HL-60/S4 treated with retinoic acid at 250 ng/mL for 4 days and 3 days (cell line): ENCODE measurements around the gene EFCAB6.

Experiments used
- in situ Hi-C: fragments of 300-500 bp; cut with MboI; formaldehyde crosslinking; loops from 2 replicates; pipeline ENCODE4 v1.7.0; 2022; ENCODE audit warnings: low sequenced_read_pairs

Gene EFCAB6

GRCh38 chr22:43830931-43831560 lies 18.9 kb upstream of the EFCAB6 start:
- in situ Hi-C loops: no loop called here

GRCh38 chr22:43829904-43830851 lies 18.1 kb upstream of the EFCAB6 start:
- in situ Hi-C loops: no loop called here

- in situ Hi-C loops: no loop called here
Observed at GRCh38 chr22:43828998-43829782, 17.1 kb upstream of the EFCAB6 start.

GRCh38 chr22:43828725-43828997 lies 16.6 kb upstream of the EFCAB6 start:
- in situ Hi-C loops: no loop called here

DNA sequence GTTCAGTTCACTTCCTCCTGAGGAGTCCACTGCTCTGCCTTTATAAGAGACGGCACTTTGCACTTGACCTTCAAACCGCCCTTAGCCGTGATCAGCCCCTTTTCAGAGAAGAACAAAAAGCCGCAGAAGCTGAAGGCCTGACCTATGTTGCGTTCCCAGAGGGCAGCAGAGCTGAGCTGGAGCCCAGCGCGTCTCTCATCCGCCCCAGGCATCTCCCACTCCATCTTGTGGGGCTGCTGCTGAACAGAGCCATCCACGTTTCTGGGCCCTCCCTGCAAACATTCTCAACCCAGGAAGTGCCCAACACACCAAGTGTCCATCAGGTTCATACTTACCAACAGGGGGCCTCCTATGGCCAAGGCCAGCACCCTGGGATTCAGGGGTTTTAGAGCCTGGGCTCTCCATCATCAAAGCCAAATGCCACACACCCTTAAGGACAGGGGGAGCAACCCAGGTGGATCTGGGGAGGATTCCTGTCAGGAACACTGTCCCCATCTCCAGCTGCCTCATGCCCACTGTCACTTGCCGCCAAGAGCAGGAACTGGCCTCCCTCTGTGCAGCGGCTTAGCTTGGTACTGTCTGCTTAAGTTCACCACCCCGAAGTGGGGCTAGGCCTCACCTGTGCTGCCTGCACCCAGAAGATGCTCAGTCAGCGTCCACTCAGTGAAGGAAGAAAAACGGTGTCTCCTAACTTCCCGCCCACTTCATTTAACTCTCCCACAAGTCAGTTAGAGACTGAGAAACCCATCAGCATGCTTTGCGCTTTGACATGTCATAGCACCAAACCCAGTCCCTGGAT lies 16.0 kb upstream of the EFCAB6 start:
- in situ Hi-C loops: no loop called here

DNA sequence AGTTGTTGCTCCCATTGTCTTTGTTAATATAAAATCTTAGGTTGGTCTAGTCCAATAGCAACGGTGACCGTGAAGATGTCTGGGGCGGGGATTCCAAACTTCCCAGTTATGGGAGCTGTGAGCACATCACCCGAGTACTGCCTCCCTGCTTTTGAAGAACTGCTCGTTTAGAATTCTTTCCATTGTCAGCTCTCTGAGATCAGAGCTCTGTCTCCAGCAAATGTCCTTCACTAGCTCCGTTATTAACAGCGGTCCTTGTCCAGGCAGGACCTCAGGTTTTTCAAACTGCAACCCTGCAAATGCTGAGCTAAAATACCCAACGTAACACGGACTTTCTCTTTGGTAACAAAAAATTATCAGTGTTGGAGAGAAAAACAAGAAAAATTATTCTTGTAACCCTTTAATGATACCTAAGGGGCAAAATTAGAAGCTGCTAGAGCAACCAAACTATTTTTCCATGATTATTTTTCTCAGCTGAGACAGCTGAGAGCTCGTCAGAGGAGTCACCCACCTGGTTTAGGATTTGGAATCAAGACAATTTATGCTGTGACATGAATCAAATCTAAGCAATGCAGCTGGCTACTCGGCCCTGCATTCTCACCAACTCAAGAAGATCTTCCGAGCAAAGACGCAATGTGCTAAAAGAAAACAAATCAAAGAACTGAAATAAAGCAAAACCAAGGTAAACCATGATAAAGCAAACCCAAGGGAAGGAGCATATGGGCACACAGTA lies 15.1 kb upstream of the EFCAB6 start:
- in situ Hi-C loops: no loop called here

GRCh38 chr22:43826142-43827002 lies 14.3 kb upstream of the EFCAB6 start:
- in situ Hi-C loops: no loop called here

DNA sequence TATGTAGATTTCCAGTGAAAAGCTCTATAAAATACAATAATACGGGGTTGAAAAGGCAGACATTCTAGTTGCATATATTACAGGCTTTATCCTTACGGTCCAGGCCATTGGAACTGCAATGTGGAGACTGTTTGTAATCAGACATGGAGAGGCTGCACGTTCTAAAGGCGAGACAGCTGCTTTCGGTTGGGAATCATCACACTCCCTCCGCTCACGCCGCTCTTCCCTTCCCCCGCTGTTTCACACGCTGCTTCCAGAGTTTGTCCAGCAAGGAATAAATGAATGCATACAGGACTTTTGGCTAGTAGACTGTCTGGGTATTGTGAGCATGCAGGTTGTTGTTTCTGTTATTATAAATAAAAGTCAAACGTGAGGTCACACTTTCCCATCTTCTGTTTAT lies 13.5 kb upstream of the EFCAB6 start:
- in situ Hi-C loops: no loop called here

DNA sequence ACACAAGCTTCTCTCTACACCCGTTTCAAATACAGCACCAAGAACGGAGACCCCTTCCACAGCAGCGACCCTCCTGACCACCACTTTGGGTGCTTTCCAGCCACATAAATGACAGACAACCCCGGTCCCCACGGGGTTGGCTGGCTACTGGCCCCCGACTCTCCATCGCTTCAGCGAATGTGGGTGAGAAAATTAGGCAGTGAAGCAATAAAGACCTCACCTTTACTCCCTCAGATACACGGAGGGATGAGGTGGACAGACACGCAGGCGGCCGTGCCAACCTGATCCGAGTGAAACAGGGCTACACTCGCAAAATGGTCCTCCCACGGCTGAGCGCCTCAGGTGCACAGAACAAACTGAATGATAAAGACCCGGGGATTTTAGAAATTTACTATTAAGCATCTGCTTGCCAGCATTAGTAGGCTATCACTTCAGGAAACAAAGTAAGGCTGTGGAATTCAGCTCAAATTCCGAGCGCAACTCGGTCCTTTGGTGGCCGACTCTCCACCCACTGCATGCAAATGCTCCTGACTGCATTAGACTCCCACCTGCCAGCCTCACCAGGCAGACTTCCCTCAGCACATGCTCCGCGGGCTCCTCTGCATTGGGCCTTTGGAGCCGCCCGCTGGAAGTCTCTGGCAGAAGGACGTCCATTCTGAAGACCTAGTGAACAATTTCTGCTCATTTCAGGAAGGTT lies 12.8 kb upstream of the EFCAB6 start:
- in situ Hi-C loops: no loop called here

- in situ Hi-C loops: no loop called here
Observed at GRCh38 chr22:43823911-43824665, 12.0 kb upstream of the EFCAB6 start.

- in situ Hi-C loops: no loop called here
Observed at GRCh38 chr22:43823353-43823908, 11.3 kb upstream of the EFCAB6 start.

DNA sequence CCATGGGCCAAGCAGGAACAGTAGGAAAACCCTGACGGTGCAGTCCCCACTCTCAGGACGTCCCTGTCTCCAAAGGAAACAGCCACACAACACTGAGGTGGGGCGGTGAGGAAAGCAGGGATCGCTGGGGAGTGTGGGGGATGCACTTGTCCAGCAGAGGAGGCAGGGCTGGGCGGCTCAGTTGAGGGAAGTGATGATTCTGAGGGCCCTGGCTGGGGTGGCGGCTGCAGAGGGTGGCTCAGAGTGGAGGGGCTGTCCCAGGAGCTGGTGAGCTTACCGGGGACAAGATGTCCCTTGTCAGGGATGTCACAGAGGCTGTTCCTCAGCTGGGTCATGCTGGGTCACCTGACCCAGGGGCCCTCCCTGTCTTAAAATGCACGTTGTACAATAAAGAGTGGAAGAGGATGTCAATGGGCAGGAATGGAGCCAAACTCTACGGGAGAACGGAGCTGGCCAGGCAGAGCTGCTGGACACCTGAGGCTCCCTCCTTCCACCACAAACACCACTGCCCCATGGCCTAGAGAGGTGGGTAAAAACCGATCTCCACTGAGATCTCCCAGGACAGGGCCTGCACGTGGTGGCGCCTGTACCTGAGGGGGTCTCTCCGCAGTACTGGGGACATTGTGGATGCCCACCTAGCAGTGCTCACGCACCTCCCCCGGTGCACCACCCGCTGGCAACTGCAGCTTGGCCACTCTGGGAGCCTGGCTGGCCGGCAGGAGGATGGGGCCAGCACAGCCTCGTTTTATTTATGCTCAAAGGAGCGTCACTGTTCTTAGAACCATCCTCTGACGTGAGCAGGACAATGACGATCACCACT lies 9.7 kb upstream of the EFCAB6 start:
- in situ Hi-C loops: no loop called here

DNA sequence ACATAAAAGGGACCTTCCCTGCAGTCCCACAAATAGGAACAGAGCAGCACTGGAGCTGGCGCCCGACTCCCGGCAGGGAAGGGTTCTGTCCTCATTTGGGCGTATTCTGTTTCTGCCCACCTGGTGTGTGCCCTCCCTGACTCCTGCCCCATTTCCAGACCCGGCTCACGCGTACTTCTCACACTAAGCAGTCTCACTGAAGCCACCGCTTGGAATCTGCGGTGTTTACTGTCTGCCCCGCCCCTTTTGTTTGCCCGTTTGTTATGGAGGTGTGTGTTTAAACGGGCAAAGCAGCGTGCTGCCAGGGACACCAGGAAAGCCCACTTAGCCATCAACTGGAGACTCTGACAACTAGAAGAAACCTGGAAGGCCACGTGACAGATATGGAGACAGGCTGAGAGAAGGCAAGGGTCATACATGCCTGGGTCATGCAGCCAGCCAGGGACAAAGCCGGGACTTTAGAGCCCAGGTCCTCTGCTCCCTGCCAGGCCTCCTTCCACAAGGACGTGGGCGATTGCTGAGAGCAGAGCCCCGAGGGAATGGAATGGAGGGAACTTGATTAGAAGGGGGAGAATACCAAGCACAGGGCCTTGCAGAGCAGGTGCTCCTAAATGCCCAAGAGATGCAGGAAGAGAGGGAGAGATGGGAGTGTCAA lies 8.7 kb upstream of the EFCAB6 start:
- in situ Hi-C loops: no loop called here

- in situ Hi-C loops: no loop called here
Observed at GRCh38 chr22:43819931-43820640, 8.0 kb upstream of the EFCAB6 start.

- in situ Hi-C loops: no loop called here
Observed at GRCh38 chr22:43819421-43819921, 7.4 kb upstream of the EFCAB6 start.

- in situ Hi-C loops: no loop called here
Observed at GRCh38 chr22:43818981-43819380, 6.9 kb upstream of the EFCAB6 start.
